ENCODE results near the gene PWWP2B.

Gene PWWP2B

DNA sequence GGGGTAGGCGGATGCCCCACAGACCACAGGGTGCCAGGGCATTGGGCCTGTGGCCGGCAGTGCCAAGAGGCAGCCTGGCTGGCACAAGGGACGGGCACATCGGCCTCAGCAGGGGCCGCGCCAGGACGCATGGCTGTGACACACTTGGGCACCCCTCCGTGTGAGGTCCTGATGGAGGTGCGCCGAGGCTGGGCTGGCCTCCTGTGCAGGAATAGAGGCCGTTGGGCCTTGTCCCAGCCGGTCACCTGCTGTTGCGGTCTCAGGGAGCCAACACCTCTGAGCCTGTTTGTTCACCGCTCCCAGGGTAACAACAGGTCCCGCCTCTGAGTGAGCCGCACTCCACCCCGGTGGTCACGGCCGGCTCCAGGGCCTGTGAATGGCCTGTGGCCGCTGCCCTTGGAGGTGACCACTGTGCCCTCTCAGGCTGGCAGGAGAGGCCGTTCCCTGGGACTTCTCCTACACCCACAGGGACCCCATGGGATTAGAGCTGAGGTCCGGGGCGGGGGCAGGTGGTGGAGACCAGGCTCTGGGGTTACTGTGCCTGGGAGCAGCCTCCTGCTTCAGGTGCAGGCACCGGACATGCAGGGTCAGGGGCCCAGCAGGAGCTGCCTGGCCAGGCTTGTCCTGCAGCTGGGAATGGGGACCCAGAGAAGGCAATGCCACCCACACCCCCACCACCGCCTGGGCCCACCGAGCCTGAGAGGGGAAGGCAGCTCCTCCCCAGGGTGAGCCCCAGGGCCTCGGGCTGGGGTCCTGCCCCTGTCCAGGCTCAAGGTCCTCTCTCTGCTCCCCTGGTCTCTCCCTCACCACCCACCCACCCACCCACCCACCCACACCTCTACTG is 12.0 kb downstream of the PWWP2B start:
- DNase-seq, result no peak

DNA sequence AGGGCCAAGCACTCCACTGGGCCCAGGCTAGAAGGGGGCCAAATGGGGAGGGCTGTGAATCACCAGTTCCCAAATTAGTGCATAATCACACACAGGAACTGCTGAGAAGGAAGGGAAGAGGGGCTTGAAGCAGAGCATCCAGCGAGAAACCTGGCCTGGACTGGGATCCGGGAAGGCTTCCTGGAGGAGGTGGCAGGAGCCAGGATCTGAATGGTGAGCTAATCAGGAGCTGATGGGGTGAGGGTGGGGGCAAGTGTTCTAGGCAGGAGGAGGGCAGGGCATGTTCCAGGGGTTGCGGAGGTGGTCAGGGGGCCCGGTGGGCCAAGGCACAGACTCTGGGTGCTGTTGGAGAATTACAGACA is 12.6 kb downstream of the PWWP2B start:
- DNase-seq, result no peak

DNA sequence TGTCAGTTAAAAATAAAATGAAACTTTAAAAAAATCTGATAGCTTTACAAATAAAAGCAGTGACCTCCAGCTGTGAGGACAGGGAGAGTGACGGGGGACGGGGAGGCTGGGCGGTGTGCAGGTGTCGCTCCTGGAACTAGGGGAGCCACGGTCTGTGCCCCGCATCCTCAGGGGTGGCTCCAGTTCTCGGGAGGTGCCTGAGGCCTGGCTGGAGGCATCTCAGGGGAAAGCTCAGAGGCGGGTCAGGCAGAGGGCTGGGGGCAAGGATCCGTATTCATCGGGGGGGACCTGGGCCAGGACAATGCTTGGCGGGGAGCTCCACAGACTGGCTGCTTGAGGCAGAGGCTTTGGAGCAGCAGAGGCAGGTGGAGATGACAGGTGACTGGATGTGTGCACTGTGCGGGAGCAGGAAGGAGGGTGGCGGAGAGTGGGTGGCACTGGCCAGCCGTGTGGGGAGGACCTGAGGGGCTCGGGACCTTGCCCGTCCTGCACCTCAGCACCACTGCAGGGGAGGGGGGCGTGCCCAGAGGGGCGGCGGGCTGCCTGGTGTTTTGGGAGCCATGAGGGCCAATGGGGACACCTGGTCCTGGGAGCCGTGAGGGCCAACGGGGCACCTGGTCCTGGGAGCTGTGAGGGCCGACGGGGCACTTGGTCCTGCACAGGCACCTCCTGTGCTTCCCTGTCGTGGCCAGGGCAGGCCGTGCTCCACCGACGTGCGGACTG is 13.2 kb downstream of the PWWP2B start:
- DNase-seq, result no peak

DNA sequence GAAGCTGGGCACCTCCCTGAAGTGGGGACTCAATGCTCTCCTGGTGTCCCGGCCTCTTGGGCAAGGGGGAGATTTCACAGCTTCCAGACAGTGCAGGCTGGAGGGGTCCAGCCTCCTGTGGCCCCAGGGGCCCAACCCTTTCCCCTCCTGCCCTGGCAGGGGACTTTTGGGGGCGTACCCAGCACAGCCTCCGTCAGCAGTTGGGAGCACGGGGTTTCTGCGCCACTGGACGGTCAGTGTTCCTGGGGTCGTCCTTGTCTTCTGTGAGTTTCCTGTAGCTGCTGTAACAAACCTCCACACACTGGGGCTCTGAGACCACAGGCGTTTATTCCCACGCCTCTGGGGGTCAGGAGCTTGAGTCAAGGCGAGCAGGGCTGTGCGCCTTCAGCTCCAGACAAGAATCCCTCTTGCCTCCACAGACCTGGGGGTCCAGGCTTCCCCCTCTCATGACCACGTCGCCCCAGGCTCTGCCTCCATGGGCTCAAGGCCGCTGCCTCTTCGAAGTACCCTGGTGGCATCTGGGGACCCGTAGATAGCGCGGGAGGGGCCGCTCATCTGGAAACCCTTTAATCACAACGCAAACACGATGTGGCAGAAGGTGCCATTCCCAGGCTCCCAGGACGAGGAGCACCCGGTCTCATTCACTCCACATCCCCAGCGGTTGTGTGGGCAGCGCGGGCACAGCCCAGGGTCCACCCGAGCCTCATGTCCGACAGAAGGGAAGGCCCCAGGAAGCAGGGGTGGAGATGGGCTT is 14.0 kb downstream of the PWWP2B start:
- DNase-seq, result no peak

DNA sequence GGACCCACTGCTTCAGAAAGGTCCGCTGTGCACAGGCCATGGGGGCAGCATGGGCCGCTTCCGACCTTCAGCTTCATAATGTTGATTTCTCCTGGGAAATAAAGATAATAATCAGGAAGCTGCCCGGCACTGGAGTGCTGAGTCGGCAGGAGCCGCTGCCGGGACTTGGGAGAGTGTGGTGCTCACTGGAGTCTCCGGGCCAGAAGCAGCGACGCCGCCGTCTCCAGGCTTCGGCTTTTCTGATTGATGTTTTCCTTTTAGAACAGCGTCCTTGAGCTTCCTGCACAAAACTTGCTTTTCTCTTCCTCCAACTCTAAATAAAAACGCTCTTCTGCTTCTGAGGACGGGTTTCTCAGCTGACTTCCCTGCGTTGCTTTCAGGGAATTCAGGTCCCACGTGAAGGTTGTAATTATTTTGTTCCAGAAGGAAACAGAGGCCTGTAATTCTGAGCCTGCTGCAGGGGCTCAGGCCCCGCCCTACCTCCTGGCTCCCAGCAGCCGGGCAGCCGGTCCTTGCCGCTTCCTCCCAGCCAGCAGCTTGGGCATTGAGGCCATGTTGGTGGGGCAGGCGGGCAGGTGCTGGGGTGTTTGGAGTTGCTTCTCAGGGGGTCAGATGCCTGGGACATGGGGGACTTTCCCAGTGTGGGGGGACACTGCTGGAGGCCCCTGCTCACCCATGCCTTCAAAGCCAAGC is 14.7 kb downstream of the PWWP2B start:
- DNase-seq, result no peak

DNA sequence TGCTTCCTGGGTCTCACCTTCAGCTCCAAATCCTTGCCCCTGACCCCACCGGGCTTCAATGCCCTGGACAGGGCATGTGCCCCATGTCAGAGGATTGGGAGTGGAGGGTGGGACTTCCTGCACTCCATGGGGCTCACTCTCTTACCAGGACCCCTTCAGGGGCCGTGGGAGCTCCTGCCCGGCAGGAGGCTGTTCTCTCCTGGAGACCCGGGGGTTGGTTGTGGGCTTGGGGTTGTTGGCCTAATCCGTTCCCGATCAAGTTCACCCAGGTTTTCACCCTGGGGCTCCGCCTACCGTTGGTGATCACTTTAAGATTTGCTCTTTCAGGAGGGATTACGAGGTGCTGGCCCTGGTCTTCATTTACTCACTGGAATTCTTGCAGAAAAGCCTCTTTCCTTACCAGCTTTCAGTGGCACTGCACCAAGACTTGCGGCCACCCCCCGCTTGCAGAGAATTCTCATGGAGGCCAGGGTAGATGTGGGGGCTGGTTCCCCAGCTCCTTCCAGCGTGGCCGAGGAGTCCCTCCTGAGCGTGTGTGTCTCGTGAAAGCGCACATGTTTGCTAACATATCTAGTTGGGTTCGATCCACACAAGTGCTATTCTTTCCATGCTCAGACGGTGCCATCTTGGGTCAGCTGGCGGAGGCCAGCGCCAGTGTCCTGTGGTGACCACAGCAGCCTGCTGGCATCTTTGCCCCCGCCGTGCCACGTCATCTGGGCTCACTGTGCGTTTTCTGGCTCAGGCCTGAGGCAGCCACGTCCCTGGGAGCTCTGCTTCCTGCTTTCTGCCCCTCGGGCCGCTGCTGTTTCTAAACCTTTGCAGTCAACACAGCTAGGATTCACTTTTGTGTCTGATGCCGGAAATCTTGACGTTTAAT is 15.6 kb downstream of the PWWP2B start:
- DNase-seq, result no peak

DNA sequence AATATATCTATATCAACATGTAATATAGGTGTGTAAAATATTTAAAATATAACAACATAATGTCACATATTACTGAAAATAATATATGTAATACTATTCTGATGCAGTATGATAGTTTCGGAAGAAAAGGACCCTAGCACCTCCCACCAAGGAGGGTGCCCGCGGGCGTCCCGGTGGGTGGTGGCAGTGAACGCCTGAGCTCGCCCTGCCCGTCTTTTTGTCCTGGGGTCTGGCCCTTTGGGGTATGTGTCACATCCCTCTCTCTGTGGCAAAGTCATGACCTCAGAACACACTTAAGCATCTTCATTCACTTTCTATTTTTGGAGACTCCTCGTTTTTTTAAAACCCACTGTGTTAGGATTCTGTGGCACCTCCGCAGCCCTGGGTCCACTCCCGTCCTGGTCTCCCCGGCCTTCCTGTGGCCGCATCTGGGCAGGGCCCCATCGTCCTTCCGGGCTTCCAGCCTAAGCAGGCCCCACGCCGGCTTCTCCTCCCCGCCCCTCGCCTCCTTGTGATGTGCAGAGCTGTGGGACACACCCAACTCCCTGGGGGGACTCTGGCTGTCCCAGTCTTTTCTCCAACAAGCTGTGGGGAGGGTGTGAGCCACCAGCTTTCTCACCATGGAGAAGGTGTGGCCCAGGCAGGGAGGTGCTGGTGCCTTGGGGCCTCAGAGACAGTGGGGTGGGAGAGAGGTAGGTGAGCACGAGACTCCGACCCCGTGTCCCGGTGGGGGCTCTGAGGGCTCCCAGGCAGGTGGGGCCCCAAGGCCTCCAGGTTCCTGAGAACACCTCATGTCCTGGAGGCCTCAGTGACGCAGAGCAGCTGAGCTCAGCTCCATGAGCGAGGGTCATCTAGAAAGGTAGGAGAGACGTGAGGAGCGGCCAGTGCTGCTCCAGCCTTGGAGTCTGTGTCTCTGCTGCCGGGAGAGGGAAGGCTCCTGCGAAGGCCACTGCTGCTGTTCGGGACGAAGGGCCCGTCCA is 16.5 kb downstream of the PWWP2B start:
- DNase-seq, result no peak

DNA sequence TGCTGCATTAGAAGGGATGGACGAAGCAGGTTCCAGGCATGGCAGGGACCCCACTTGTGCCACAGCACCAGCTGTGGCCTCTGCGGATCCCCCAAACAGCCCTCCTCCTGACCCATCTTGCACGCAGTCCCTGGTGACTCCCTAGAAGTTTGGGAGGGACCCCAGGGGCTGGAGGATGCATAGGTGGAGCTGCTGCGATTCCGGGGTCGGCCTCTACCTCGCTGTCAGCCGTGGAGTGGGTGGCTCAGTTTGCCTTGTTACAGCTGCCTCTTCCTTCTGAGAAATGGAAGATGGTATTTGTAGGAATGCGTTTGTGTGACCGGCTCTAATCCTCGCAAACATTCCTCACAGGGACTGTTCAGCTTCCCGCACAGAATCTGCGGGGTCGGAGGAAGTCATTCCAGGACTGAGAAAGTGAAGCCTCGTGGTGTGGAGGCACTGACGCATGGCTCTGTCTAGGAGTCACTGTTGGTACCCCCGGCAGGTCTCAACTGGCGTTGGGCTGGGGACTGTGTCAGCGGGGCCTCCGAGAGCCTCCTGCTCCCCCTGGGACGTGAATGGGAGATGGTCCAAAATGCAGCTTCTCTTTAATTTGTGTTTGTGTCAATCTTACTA is 17.5 kb downstream of the PWWP2B start:
- DNase-seq, result no peak

DNA sequence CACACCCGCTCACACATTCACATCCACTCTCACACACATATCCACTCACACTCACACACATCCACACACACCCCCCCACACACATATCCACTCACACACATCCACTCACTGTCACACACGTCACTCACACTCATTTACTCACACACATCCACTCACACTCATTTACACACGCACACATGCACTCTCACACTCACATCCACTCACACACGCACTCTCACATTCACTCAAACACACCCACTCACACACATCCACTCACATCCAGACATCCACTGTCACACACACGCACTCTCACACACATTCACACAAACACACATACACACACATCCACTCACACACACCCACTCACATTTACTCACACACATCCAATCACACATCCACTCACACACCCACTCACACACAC is 18.3 kb downstream of the PWWP2B start:
- DNase-seq, result no peak

DNA sequence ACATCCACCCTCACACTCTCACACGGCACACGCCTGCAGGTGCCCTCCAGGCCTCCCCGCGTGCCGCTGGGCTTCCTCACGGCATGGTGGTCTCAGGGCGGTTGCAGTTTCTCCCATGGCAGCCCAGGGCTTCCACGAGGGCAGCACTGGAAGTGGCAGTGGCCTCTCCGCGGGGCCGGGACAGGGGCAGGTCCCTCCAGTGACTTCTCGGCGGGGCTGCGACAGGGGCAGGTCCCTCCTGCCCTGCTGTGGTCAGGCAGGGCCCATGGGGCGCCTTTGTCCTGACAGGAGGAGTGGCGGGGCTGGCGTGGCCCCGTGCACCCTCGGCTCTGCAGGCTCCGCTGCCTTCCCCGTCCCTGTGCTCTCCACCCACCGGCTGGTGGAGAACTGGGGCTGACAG is 19.0 kb downstream of the PWWP2B start:
- no peak for DNase-seq

DNA sequence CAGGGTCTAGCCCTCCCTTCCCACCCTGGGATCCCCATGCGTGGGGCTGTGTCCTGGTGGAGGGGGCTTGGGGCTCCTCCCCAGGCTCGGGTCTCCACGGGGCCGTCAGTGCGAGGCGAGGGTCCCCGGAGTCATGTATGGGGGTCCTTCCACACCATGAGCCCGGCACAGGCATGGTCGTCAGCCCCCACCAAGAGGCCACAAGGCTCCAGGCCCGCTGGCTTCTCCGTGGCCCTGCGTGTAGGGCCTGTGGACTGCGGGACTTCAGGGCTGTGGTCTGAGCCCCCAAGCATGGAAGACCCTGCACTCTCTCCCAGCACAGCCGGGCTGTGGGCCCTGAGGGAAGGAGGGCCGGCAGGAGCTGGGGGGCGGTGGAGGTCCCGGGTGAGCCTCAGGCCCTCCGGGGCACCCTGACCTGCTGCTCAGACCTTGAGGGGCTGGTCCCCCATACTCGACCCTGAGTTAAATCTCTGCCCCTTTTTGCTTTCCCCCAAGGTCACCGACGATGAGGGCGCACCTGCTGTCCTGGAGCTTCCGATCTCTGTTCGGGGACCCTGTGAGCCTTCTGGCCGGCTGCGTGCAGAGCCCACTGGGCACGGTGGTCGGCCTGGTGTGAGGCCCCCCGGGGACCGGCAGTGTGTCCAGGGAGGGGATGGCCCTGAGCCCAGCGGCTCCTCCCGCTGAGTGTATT is 19.7 kb downstream of the PWWP2B start:
- DNase-seq, result no peak

DNA sequence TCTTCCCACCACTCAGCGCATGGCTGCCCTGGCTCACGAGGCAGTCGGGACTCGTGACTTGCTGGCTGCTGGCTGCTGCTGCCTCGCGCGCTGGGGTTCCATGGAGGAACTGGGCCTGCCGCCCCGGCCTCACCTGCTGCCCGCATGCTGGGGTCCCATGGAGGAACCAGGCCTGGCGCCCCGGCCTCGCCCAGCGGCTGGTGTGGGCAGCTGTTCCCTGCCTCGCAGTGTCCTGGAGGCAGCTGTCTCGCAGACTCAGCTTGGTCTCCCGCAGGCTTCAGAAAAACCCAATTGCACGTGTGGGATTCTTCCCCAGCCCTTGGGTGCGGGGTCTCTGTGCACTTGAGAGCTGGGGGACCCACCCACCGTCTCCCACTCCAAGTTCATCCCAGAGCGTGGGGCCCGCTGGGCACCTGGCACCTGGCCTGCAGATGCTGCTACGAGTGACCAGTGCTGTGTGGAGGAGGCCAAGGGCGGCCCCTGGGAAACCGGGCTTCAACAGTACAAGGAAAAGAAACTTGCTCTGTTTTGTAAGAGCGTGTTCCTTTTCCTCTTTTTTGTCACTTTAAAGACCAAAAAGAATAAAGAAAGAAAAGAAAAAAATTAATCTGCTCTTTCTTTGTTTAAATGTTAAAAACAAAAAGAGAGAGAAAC is 20.4 kb downstream of the PWWP2B start:
- no peak for DNase-seq

DNA sequence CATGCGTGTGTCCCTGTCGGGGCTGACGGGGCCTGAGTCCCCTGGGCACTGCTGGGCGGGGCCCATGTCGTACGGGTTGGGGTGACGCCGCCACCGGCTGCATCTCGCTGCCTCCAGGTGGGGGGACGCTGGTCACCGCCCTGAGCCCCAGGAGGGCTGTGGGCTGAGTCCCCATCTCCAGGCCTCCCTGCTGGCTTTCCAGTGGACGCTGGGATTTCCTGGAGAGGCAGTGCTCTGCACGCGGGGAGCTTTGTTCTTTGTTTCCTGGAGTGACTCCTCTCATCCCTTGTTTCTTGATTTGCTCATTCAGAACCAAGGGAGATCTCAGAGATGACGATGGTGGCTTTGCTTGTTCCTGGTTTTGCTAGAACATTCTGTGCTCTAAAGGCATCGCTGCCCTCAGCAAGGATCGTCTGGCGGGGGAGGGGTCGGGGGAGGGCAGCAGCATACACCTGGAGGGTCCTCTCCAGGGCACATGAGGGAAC is 21.0 kb downstream of the PWWP2B start:
- peak; percentile 65 for DNase-seq

DNA sequence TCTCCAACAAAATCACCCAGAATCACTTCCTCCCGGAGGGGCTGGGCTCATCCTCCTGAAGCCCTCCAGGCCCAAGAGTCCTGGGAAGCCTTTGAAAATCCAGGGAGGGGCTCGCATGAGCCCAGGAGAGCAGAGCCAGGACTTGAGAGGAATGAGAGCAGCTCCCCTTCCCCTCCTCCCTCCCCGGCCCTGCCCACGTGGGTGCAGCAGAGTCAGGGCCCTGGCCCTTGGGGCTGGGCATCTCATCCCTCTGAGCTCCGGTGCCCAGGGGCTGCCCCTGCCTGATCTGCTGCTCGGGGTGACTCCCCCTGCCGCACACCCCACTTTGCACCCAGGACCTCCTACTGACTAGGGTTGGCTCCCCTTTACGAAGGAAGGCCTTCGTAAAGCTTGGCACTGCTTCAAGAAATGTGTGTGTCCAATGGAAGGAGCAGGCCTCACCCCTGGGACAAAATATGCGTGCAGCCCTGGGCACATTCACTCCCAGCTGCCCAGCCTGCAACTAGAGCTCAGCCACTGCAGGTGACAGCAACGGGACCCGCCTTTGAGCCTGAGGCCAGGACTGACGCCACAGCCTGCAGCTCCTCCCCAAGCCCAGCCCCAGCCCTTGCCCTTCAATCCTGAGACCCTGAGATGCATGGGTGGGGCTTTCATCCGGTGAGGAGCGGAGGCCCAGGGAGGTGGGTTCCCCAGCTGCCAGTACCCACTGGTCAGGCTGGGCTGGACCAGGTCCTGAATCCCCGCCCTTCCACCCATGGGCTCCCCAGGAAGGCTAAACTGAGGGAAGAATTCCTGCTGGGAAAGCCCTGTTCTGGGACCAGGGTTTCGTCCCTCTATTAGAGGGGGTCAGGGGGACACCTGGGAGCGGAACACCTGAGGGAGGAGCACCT is 21.8 kb downstream of the PWWP2B start:
- DNase-seq, result peak; percentile 19

DNA sequence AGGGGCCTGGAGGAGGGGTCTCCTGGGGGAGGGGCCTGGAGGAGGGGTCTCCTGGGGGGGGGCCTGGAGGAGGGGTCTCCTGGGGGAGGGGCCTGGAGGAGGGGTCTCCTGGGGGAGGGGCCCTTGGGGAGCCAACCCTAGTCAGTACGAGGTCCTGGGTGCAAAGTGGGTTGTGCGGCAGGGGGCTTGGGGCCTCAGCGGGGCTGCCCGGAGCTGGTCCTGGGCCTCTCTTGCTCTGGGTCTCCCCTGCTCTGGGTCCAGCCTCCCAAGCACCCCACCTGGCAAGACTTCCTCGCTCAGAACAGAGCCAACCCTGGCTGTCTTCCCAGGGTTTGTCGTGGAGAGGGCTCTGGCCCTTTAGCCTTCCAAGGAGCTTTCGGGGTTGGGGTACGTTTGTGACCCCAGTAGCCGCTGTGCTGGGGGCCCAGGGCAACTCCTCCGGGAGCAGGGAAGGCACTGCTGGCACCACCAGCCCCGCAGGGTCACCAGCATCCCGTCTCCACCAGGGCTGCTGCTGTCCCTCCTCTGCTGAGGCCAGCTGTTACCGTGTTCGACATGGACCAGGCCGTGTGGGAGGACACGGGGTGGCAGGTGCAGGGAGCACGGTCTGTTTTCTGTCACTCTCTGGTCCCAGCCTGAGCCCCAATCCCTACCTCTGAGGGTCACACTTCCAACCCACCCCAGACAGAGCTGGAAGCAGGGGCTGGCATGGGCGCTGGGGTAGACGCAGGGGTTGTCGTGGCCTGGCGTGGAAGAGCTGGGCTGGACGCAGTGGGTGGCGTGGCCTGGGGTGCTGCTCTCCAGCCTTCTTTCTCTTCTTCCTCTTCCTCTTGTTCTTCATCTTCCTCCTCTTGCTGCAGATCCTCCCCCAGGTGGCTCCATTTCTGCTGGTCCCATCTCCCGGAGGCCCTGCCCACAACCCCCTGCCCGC is 22.8 kb downstream of the PWWP2B start:
- DNase-seq, result no peak

DNA sequence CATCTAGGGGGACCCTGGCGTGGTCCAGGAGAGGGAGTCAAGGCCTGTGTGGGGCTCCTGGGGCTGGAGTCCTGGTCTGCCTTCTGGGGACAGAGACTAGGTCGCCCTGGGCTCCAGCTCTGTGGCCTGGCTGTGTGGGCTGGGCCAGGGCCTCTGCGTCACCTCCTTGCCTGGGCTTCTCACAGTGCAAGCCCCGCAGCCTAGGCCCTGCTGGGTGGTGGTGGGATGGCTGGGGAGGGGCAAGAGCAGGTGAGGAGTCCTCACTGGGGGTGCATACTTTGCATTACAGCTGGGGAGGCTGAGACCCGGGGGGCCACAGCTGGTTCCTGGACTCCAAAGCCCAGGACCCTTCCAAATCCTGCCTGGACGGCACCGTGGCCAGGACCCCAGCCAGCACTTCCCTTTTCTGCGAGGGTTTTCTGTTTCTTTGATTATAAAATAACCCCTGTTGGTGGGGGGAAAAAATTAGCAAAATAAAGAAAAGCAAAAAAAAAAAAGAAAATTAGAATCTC is 23.5 kb downstream of the PWWP2B start:
- peak; percentile 25 for DNase-seq
